Loucy (cell line): ENCODE data around the gene PRIMPOL.

Source experiments
- EZH2phosphoT487 ChIP-seq: fragments of 200-600 bp; IDR thresholded peaks from 2 replicates; pipeline ENCODE4 v1.6.1; 2018; ENCODE audit warnings: antibody characterized with exemption, mild to moderate bottlenecking, moderate library complexity, borderline replicate concordance
- TF ChIP-seq, protein P1 (sequence below): fragments of 200-600 bp; sonication (generic); conservative IDR thresholded peaks from 2 replicates; pipeline ENCODE4 v1.5.1; 2014; ENCODE audit warnings: mild to moderate bottlenecking, antibody characterized with exemption, low read length

DNA sequence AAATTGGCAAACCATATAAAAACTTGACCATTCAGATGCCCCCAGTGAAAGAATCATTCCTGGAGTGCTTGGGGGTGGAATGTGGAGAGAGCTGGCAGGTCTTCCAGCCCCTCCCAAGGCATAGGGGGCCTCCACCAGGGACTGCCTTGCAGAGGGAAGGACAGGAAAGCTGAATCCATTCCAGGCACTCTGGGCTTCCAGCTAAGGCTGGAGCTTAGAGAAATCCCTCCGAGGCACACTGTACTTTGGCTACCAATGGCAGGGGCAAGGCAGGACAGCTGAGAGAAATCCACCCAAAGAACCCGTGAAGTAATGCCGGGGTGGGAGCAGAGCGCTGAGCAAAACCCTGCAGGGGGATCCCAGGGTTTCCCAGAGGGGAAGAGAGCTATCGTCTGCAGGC, 80.4 kb downstream of the PRIMPOL start:
- TF ChIP-seq, protein P1, sequence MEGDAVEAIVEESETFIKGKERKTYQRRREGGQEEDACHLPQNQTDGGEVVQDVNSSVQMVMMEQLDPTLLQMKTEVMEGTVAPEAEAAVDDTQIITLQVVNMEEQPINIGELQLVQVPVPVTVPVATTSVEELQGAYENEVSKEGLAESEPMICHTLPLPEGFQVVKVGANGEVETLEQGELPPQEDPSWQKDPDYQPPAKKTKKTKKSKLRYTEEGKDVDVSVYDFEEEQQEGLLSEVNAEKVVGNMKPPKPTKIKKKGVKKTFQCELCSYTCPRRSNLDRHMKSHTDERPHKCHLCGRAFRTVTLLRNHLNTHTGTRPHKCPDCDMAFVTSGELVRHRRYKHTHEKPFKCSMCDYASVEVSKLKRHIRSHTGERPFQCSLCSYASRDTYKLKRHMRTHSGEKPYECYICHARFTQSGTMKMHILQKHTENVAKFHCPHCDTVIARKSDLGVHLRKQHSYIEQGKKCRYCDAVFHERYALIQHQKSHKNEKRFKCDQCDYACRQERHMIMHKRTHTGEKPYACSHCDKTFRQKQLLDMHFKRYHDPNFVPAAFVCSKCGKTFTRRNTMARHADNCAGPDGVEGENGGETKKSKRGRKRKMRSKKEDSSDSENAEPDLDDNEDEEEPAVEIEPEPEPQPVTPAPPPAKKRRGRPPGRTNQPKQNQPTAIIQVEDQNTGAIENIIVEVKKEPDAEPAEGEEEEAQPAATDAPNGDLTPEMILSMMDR = no peak
- no peak for TF ChIP-seq EZH2phosphoT487
